Measurements from ENCODE around the gene NKD2.

Gene NKD2

DNA sequence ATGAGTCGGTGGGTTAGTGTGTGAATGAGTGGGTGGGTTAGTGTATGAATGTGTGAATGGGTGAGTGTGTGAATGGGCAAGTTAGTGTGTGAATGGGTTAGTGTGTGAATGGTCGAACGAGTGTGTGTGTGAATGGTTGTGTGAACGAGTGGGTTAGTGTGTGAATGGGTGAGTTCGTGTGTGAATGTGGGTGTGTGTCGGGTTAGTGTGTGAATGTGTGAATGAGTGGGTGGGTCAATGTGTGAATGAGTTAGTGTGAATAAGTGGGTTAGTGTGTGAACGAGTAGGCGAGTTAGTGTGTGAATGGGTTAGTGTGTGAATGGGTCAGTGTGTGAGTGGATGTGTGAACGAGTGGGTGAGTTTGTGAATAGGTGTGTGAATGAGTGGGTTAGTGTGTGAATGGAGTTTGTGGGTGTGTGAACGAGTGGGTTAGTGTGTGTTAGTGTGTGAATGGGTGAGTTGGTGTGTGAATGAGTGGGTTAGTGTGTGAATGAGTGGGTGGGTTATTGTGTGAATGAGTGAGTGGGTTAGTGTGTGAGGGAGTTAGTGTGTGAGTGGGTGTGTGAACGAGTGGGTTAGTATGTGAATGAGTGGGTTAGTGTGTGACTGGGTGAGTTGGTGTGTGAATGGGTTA is 38.8 kb downstream of the NKD2 start:
- DNase-seq = no peak

DNA sequence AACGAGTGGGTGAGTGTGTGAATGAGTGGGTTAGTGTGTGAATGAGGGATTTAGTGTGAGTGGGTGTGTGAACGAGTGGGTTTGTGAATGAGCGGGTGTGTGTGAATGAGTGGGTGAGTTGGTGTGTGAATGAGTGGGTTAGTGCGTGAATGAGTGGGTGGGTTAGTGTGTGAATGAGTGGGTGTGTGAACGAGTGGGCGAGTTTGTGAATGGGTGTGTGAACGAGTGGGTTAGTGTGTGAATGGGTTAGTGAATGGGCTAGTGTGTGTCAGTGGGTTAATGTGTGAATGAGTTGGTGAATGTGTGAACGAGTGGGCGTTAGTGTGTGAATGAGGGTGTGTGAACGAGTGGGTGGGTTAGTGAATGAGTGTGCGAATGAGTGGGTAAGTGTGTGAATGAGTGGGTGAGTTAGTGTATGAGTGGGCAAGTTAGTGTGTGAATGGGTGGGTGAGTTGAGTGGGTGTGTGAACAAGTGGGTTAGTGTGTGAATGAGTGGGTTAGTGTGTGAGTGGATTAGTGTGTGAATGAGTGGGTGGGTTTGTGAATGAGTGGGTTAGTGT is 39.6 kb downstream of the NKD2 start:
- no peak for DNase-seq

DNA sequence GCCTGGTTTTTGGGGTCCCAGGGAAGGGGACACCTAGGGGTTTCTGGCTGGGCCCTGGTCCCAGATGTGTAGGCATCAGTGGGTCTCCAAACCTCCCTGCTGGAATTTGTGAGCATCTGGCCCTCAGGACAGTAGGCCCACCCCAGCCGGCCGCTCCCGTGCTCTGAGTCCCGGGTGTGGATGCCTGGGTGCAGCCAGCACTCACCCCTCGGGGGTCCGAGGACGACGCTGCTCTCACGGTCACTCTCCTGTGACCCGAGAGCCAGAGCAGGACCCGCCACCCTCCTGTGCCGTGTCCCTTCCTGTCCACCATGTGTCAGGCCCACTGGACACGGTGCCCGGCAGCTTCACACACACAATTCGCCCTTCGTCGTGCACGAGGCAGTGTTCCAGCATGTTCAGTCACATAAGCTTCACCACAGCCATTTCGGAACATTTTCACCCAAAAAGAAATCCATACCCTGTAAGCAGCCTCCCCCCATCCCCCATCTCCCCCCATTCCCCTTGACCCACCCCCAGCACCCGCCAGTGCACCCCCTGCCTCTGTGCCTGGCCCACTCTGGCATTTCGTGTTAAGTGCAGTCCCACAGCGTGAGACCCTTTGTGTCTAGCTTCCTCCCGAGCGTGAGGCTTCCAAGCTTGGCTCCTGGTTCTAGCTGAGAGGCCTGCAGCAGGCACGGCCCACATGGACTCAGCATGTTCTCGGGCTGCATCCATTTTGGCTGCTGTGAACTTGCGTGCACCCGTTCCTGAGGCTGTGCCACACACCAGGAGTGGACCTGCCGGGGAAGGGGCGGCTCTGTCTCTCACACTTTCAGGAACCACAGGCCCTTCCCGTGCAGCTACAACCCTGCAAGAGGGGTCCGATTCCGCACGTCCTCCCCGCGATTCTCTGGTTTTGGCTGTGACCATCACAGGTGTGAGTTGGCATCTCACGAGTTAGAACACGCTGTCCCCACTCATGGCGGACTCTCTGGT is 40.5 kb downstream of the NKD2 start:
- no peak for DNase-seq

DNA sequence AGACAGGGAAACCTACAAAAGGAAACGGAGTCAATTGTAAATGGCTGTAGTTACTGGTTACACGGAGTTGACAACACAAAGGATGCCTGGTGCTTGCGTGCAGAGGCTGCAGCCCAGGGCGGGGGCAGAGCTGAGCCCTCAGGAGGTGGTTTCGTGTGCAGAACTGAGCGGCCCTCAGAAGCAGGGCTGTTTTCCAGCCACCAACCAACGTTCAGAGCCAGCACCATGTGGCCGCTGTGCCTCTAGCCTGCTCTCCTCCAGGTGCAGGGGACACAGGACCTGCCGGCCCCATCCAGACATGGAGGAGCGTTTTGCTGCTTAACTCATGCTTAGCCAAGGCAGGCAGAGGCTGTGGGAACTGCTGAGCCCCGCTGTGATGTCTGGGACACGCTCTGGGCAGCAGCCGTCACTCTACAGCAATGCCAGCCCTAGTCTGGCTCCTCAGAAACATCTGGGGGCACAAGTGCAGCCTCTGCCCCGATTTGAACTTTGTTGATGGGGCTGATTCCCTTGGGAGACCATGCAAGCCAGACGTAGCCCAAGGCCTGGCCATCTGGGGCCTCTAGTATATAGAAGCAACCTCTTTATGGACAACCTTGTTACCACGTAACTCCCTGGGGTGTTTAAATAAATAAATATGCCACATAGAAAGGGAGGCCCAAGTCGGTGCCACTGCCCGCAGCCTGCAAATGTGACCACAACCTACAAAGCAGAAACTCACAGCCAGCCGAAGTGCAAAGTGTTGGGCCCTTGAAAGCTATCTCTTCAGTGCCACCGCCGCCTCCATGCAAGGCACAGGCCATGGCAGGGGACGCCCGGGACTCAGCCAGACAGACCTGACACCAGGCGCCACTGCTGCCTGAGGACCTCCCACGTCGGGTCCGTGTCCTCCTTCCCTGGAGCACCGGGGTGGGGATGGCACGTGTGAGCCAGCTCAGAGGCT is 42.1 kb downstream of the NKD2 start:
- DNase-seq = no peak

DNA sequence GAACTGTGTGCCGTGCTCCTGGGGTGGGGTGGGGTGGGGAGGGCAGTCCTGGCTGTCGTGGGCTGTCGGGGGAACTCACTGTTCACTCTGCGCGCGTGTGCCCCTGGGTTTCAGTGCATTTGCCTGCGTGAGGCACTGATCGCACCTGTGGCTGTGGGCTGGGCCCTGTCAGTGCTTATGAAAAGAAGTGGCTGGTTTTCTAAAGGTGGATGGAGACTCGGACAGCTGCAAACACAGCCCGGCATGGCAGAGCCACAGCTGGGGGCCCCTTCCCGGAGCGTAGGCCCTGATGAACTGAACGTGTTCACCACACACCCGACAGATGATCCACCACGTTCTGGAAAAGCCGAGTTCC is 42.7 kb downstream of the NKD2 start:
- DNase-seq = no peak

- DNase-seq = no peak
These were observed 43.5 kb downstream of the NKD2 start for GRCh38 chr5:1052076-1052475.

GRCh38 chr5:1052641-1053390 is 44.2 kb downstream of the NKD2 start:
- no peak for DNase-seq

DNA sequence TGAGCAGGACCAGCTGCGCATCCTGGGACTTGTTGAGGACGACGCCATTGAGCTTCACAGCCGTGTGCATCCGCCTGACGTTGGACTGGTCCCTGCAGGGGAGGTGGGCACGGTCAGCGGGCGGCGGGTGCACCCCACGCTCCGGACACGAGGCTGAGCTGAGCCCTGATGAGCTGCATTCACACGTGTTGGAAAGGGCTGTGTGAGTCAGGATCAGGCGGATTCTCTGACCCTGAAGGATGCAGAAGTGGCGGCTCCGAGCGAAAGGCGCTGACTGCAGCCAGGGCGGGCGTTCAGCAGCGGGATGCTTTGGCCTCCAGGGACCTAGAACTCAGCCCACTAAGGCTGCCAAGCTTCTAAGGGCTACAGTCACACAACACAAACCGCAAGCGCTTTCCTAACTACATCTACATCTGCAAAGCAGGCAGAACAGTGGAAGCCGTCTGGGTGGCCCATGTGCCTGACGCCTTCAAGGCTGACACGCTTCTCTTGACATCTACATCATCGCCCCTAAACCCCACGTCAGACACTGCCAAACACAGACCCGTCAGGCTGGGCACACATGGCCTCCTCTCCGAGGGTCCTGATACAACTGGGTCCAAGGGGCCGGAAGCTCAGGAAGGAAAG is 44.9 kb downstream of the NKD2 start:
- no peak for DNase-seq

DNA sequence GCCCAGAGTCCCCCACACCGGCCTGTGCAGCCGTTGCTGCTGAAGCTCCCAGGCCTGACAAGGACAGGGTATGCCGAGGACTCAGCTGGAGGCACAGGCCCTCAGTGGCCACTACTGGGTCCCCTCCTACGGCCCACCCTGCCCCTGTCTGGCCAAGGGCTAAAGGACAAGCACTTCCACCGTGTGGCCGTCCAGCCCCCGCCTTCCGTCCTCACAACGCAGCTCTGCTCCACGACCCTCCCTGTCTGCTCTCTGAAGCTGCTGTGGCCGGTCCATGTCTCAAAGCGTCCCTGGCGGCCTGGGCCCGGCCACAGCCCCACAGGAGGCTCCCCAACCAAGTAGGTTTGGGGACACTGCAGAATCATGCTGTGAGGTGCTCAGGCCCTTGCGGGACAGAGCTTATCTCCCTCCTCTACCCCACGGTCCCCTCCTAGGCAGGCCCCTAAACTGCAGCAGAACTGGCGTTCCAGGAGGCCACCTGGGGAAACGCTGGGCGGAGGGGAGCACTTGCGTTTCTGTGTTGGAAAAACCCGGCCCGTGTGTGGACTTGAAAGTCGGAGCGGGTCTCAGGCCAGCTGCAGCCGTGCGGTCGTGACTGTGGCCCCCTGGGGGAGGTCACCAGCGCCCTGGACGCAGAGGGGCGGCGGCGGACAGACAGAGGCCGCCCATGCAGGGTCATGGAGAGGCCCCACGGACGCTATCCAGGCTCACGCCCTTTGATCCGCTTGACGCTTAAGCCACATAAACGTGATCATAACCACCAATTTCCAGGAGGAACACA is 45.6 kb downstream of the NKD2 start:
- DNase-seq = no peak

GRCh38 chr5:1054799-1055775 is 46.5 kb downstream of the NKD2 start:
- no peak for DNase-seq

GRCh38 chr5:1055896-1056610 is 47.5 kb downstream of the NKD2 start:
- DNase-seq = no peak

GRCh38 chr5:1056611-1057484 is 48.2 kb downstream of the NKD2 start:
- DNase-seq = no peak

DNA sequence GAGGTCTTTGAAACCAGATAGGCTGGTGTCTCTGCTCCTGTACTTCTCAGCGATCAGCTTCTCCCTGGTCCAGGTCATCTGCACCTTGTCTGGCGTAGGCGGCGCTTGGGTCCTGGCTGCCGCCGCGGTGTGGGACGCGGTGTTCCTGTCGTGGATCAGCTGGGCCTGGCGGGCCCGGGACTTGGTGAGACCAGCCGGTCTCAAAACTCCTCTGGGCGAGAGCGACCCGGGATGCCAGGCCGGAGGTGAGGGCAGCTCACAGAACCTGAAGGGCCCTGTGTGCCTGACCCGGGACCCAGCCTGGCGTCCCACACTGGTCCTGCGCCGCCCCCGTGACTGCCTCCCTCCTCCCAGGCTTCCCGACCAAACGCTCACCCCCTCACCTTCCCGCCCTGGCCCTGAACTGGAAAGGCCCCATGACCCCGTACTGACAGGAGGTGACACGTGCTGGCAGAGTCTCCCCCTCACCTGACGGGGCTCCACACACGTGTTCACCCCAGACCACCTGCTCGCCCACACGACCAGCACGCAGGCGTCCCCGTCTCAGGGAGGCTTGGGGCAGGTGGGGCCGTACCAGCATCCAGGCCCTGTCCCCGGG is 49.0 kb downstream of the NKD2 start:
- no peak for DNase-seq

DNA sequence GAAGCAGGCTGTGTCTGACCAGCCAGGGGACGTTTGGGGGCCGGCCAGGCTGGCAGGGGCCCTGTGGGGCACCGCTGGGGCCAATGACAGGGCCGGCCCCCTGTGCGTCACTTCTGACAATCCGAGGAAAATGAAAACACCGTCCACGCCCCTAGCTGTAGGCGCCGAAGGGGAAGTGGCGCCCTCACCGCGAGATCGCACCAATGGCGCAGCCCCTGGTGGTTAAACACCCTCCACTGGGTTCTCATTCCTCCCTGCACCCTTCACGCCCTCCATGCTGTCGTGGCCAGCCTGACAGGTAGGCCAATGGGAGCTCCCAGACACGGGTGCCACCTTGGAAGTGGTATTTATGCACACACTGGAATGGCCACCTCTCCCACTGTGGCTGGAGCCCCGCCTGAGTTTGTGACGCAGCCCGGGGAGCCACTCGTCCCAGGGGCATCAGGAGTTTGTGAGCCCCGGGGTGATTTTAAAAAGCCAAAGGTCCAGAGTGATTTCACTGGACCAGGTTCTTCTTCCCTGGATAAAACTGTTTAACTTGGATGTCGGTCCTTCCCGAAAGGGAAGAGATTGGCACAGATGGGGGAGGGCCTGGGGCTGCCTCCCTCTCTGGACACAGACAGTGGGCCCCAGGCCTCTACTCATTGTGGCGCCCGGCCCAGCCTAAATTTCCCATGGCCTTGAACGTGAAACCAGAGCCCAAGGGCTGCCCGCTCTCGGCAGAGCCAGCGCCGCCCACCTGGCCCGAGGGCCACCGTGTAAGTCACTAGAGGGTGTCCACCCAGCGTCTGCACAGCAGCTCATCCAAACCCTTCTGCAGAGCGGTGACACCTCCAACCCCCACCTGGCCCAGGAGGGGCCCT is 49.7 kb downstream of the NKD2 start:
- no peak for DNase-seq

GRCh38 chr5:1058988-1059883 is 50.6 kb downstream of the NKD2 start:
- DNase-seq = no peak

Measured in HCEC 1CT (cell line).